Endodermal cell (in vitro differentiated cells): ENCODE data around the gene IARS1. TPM values are rescaled to one million over a fixed set of nuclear protein-coding genes. Genes with fewer than 3 reads are reported as not detected.

Experiments used
- DNase-seq: peaks from one replicate; pipeline ENCODE4 v3.0.0-alpha.2; 2017
- H3K27ac ChIP-seq: 2 replicates; pipeline ENCODE4 v1.5.1; 2013; ENCODE audit warnings: mild to moderate bottlenecking, low read depth, low read length, moderate library complexity
- H3K27me3 ChIP-seq: 2 replicates; pipeline ENCODE4 v1.6.1; 2013; ENCODE audit warnings: mild to moderate bottlenecking, low read length, moderate library complexity; ENCODE audit not compliant: insufficient read depth, control insufficient read depth, poor library complexity, severe bottlenecking
- H3K36me3 ChIP-seq: 2 replicates; pipeline ENCODE4 v1.7.0; 2013; ENCODE audit warnings: mild to moderate bottlenecking, low read length, moderate library complexity; ENCODE audit not compliant: control insufficient read depth, insufficient read depth
- H3K4me1 ChIP-seq: one replicate; pipeline ENCODE4 v1.7.0; 2013; ENCODE audit warnings: low read length; ENCODE audit not compliant: control insufficient read depth, insufficient read depth
- H3K4me3 ChIP-seq: 2 replicates; pipeline ENCODE4 v1.5.1; 2013; ENCODE audit warnings: mild to moderate bottlenecking, low read length, moderate library complexity
- H3K9ac ChIP-seq: 2 replicates; pipeline ENCODE4 v1.6.1; 2013; ENCODE audit warnings: mild to moderate bottlenecking, low read length, moderate library complexity; ENCODE audit not compliant: poor library complexity, severe bottlenecking; ENCODE audit errors: extremely low read depth
- H3K9me3 ChIP-seq: 2 replicates; pipeline ENCODE4 v1.6.1; 2013; ENCODE audit warnings: mild to moderate bottlenecking, low read length, moderate library complexity; ENCODE audit not compliant: control insufficient read depth
- H3K27ac Mint-ChIP-seq: 2 replicates; pipeline ENCODE4 v1.8.0; 2020; ENCODE audit warnings: mixed read lengths
- H3K27me3 Mint-ChIP-seq: 2 replicates; pipeline ENCODE4 v1.8.0; 2021; ENCODE audit warnings: mild to moderate bottlenecking, mixed read lengths; ENCODE audit not compliant: insufficient read depth
- H3K36me3 Mint-ChIP-seq: 2 replicates; pipeline ENCODE4 v1.8.0; 2020; ENCODE audit warnings: low read depth, mixed read lengths
- H3K4me1 Mint-ChIP-seq: 2 replicates; pipeline ENCODE4 v1.8.0; 2020; ENCODE audit warnings: mixed read lengths
- H3K4me3 Mint-ChIP-seq: 2 replicates; pipeline ENCODE4 v1.8.0; 2020; ENCODE audit warnings: mild to moderate bottlenecking, moderate library complexity, mixed read lengths
- H3K9me3 Mint-ChIP-seq: 2 replicates; pipeline ENCODE4 v1.8.0; 2020; ENCODE audit warnings: mild to moderate bottlenecking, mixed read lengths
- CTCF ChIP-seq: fragments of 200-600 bp; sonication (generic); conservative IDR thresholded peaks from 2 replicates; pipeline ENCODE4 v1.5.0; 2021; ENCODE audit warnings: antibody characterized with exemption, mild to moderate bottlenecking
- WGBS, 2 experiments: methylation state at CpG; one replicate each; pipeline versions ENCODE4 v1.1.5 to v1.1.7; 2013; ENCODE audit warnings: missing lambda C conversion rate in 2 of 2, mixed read lengths in 1 of 2; ENCODE audit not compliant: insufficient coverage in 1 of 2, insufficient read length in 1 of 2; 5-methylcytosine and 5-hydroxymethylcytosine counted together
- total RNA-seq, 2 donors: library from RNA; stranded (reverse); fragmentation: NEBNext Ultra II Directional in 1 of 2; extraction: Animal tissue kit (Norgen Biotek cat#: 25700) in 1 of 2; gene quantifications; 2 replicates in 1 of 2; 3 replicates in 1 of 2; pipeline ENCODE4 v1.2.1, GENCODE V29; 2021

The IARS1 gene
- total RNA-seq, 2 donors from 2014 or later, result 170 to 173 TPM

GRCh38 chr9:92257327-92257726, 36.2 kb downstream of the IARS1 start:
- H3K9me3 Mint-ChIP-seq, result no peaks in the 10 kb centered on the region
- no peak overlapping the region for H3K27ac ChIP-seq
- no peak for DNase-seq
- no peak overlapping the region for H3K4me3 ChIP-seq
- TF ChIP-seq CTCF, result no peak
- H3K4me3 Mint-ChIP-seq, result no peak overlapping the region
- WGBS, 2 experiments, result 97% methylated on average over 2 of the region's 2 CpGs; no CpG with 5 or more reads in 1 of the 2 experiments
- no peaks in the 10 kb centered on the region for H3K27me3 Mint-ChIP-seq
- no peak overlapping the region for H3K27ac Mint-ChIP-seq
- peaks cover 79% of the 10 kb centered on the region for H3K36me3 Mint-ChIP-seq
- H3K4me1 Mint-ChIP-seq, result no peaks in the 10 kb centered on the region
- no peaks in the 10 kb centered on the region for H3K27me3 ChIP-seq
- no peaks in the 10 kb centered on the region for H3K4me1 ChIP-seq
- H3K9ac ChIP-seq, result no peak overlapping the region
- H3K9me3 ChIP-seq, result no peaks in the 10 kb centered on the region
- peaks cover 97% of the 10 kb centered on the region for H3K36me3 ChIP-seq

GRCh38 chr9:92254381-92255337, 38.8 kb downstream of the IARS1 start:
- Histone ChIP-seq H3K4me1 (no peaks in the 10 kb centered on the region), H3K27ac (no peak overlapping the region), H3K36me3 (peaks cover 96% of the 10 kb centered on the region), H3K9ac (no peak overlapping the region), H3K4me3 (no peak overlapping the region), H3K27me3 (no peaks in the 10 kb centered on the region), H3K9me3 (no peaks in the 10 kb centered on the region)
- Mint-ChIP-seq H3K27me3 (no peaks in the 10 kb centered on the region), H3K9me3 (no peaks in the 10 kb centered on the region), H3K4me1 (no peaks in the 10 kb centered on the region), H3K27ac (no peak overlapping the region), H3K4me3 (no peak overlapping the region), H3K36me3 (peaks cover 85% of the 10 kb centered on the region)
- DNase-seq, result no peak
- WGBS, 2 experiments, result 81 to 85% methylated on average over 17 to 19 of the region's 19 CpGs
- TF ChIP-seq CTCF, result no peak

GRCh38 chr9:92253656-92254055, 39.8 kb downstream of the IARS1 start:
- no peaks in the 10 kb centered on the region for H3K4me1 Mint-ChIP-seq
- peaks cover 84% of the 10 kb centered on the region for H3K36me3 Mint-ChIP-seq
- H3K9me3 Mint-ChIP-seq, result no peaks in the 10 kb centered on the region
- H3K9me3 ChIP-seq, result no peaks in the 10 kb centered on the region
- H3K27ac Mint-ChIP-seq, result peak overlapping the region; percentile 67
- 89 to 94% methylated on average over 3 to 4 of the region's 4 CpGs for WGBS, 2 experiments
- TF ChIP-seq CTCF, result no peak
- H3K36me3 ChIP-seq, result peaks cover 96% of the 10 kb centered on the region
- H3K27ac ChIP-seq, result no peak overlapping the region
- no peak overlapping the region for H3K4me3 ChIP-seq
- H3K9ac ChIP-seq, result no peak overlapping the region
- DNase-seq, result no peak
- no peaks in the 10 kb centered on the region for H3K4me1 ChIP-seq
- H3K4me3 Mint-ChIP-seq, result no peak overlapping the region
- no peaks in the 10 kb centered on the region for H3K27me3 Mint-ChIP-seq
- H3K27me3 ChIP-seq, result no peaks in the 10 kb centered on the region
